B cell (primary cell): ENCODE measurements around the gene STAP1. TPM values are rescaled to one million over a fixed set of nuclear protein-coding genes. Genes with fewer than 3 reads are reported as not detected.

ENCODE experiments used
- ATAC-seq: fragments of 200-7000 bp; cut with Tn5 transposase; one replicate; pipeline ENCODE4 v1.10.0; 2021; ENCODE audit warnings: low read depth, mild to moderate bottlenecking, moderate number of reproducible peaks, moderate library complexity
- CTCF ChIA-PET: fragments of 350-600 bp; sonication (Branson Sonifier 250); formaldehyde crosslinking; loops from one replicate; lab custom pipeline; 2021; ENCODE audit warnings: antibody characterized with exemption, inconsistent platforms; lab: Charles Lee
- POLR2A ChIA-PET: fragments of 350-600 bp; sonication (Branson Sonifier 250); formaldehyde crosslinking; loops from one replicate; lab custom pipeline; 2021; ENCODE audit warnings: antibody characterized with exemption; lab: Charles Lee
- DNase-seq: peaks from one replicate; pipeline ENCODE4 v3.0.0; 2013
- H2AFZ ChIP-seq: 2 replicates; pipeline ENCODE4 v1.6.1; 2012; ENCODE audit warnings: mild to moderate bottlenecking, low read depth, low read length; ENCODE audit not compliant: insufficient read depth, poor library complexity, severe bottlenecking
- H3K27ac ChIP-seq, 2 donors: 1 replicate in 1 of 2; 2 replicates in 1 of 2; pipeline ENCODE4 v1.5.1; 2012 to 2013; ENCODE audit warnings: low read length in 2 of 2, mild to moderate bottlenecking in 2 of 2, moderate library complexity in 1 of 2
- H3K27me3 ChIP-seq, 4 experiments: fragments of 200-600 bp in 1 of 4; sonication (generic) in 1 of 4; replicated peaks in 1 of 4; 1 replicate in 2 of 4; 2 replicates in 2 of 4; pipeline versions ENCODE4 v1.6.1 to v1.7.0; 2013 to 2016; ENCODE audit warnings: low read length in 3 of 4, mild to moderate bottlenecking in 2 of 4, mixed read lengths in 1 of 4, moderate library complexity in 1 of 4; ENCODE audit not compliant: insufficient read depth in 4 of 4, control insufficient read depth in 3 of 4; ENCODE audit errors: control extremely low read depth in 1 of 4
- H3K36me3 ChIP-seq, 2 experiments: replicated peaks in 1 of 2; 1 replicate in 1 of 2; 2 replicates in 1 of 2; pipeline versions ENCODE4 v1.6.1 to v1.7.1; 2013; ENCODE audit warnings: low read length in 1 of 2; ENCODE audit not compliant: insufficient read depth in 2 of 2, control insufficient read depth in 1 of 2; ENCODE audit errors: control extremely low read depth in 1 of 2, extremely low read depth in 1 of 2
- H3K4me1 ChIP-seq, 2 donors: fragments of 200-600 bp in 1 of 2; sonication (generic) in 1 of 2; 1 replicate in 1 of 2; 2 replicates in 1 of 2; pipeline versions ENCODE4 v1.5.1 to v1.6.1; 2013 to 2017; ENCODE audit warnings: low read length in 2 of 2; ENCODE audit not compliant: control insufficient read depth in 2 of 2, insufficient read depth in 2 of 2
- H3K4me2 ChIP-seq: replicated peaks from 2 replicates; pipeline ENCODE3; 2012; ENCODE audit warnings: mild to moderate bottlenecking, low read depth, low read length; ENCODE audit not compliant: poor library complexity, severe bottlenecking
- H3K4me3 ChIP-seq, 5 experiments: fragments of 200-600 bp in 1 of 5; sonication (generic) in 1 of 5; 1 replicate in 3 of 5; 2 replicates in 2 of 5; pipeline versions ENCODE4 v1.5.1 to v1.7.0; 2011 to 2016; ENCODE audit warnings: low read length in 4 of 5, mild to moderate bottlenecking in 4 of 5, low read depth in 2 of 5, control low read depth in 1 of 5, moderate library complexity in 1 of 5; ENCODE audit not compliant: insufficient read depth in 1 of 5; ENCODE audit errors: control extremely low read depth in 1 of 5, extremely low read depth in 1 of 5
- H3K79me2 ChIP-seq: fragments of 200-600 bp; sonication (generic); one replicate; pipeline ENCODE4 v1.6.0; 2016; ENCODE audit warnings: low read length; ENCODE audit not compliant: control insufficient read depth, insufficient read depth
- H3K9ac ChIP-seq: fragments of 200-600 bp; sonication (generic); 2 replicates; pipeline ENCODE4 v1.6.1; 2017; ENCODE audit warnings: mild to moderate bottlenecking, low read length, moderate library complexity
- H3K9me3 ChIP-seq, 3 donors: one replicate each; pipeline versions ENCODE4 v1.6.1 to v1.7.1; 2013; ENCODE audit warnings: low read length in 2 of 3; ENCODE audit not compliant: control insufficient read depth in 2 of 3, insufficient read depth in 1 of 3; ENCODE audit errors: control extremely low read depth in 1 of 3
- H4K20me1 ChIP-seq: 2 replicates; pipeline ENCODE4 v1.6.0; 2012; ENCODE audit warnings: mild to moderate bottlenecking, low read length; ENCODE audit not compliant: insufficient read depth, control insufficient read depth, poor library complexity, severe bottlenecking
- H3K27ac Mint-ChIP-seq: one replicate; pipeline ENCODE4 v1.8.0; 2021; ENCODE audit warnings: mixed read lengths
- H3K27me3 Mint-ChIP-seq: one replicate; pipeline ENCODE4 v1.8.0; 2021; ENCODE audit warnings: mixed read lengths
- H3K4me1 Mint-ChIP-seq: one replicate; pipeline ENCODE4 v1.8.0; 2021; ENCODE audit warnings: mixed read lengths
- H3K4me3 Mint-ChIP-seq: one replicate; pipeline ENCODE4 v1.8.0; 2021; ENCODE audit warnings: mixed read lengths
- H3K9me3 Mint-ChIP-seq: one replicate; pipeline ENCODE4 v1.8.0; 2022; ENCODE audit warnings: mixed read lengths; ENCODE audit not compliant: insufficient read depth
- CTCF ChIP-seq: fragments of 200-600 bp; IDR thresholded peaks from one replicate; pipeline ENCODE4 v1.8.0; 2022; ENCODE audit warnings: antibody characterized with exemption, mild to moderate bottlenecking
- EZH2 ChIP-seq: IDR thresholded peaks from 2 replicates; pipeline ENCODE4 v1.6.1; 2012; ENCODE audit warnings: borderline replicate concordance, low read depth, mild to moderate bottlenecking, moderate library complexity, low read length; ENCODE audit not compliant: insufficient read depth, poor library complexity, severe bottlenecking
- WGBS: methylation state at CpG from one replicate; pipeline ENCODE4 v1.1.5; 2013; ENCODE audit warnings: missing lambda C conversion rate; ENCODE audit not compliant: insufficient coverage; 5-methylcytosine and 5-hydroxymethylcytosine counted together
- intact Hi-C: fragments of 100-400 bp; cut with micrococcal nuclease; formaldehyde crosslinking; loops from one replicate; pipeline ENCODE4 v1.10.0; 2022
- polyA plus RNA-seq: library from polyadenylated mRNA; depleted of rRNA; stranded (reverse); fragments of >200 nt; gene quantifications from 2 replicates; pipeline ENCODE4 v1.2.3, GENCODE V29; 2012
- total RNA-seq, 2 donors: library from RNA; stranded (reverse); fragments of 120-200 nt in 1 of 2; gene quantifications; 1 replicate in 1 of 2; 2 replicates in 1 of 2; pipeline versions ENCODE4 v1.2.3 to v1.2.4, GENCODE V29; 2013 to 2022

Gene STAP1
- total and polyA plus RNA-seq, 2 donors (not counting 1 experiment from before 2014, with no cell fraction given): 52.6 to 63.0 TPM

- Mint-ChIP-seq H3K27ac (peak overlapping the region; percentile 46), H3K4me3 (no peak overlapping the region), H3K27me3 (no peaks in the 10 kb centered on the region), H3K9me3 (peaks cover 2% of the 10 kb centered on the region), H3K4me1 (peaks cover 71% of the 10 kb centered on the region)
- intact Hi-C loops: no loop called here
- ATAC-seq: no peak
- H3K4me3 ChIP-seq: no peak overlapping the region
- peaks cover 46 to 65% of the 10 kb centered on the region in 2 donors for H3K4me1 ChIP-seq
- H3K9ac ChIP-seq: no peak overlapping the region
- H3K36me3 ChIP-seq: peaks cover 6 to 9% of the 10 kb centered on the region in 2 experiments
- no peak overlapping the region for H2AFZ ChIP-seq
- DNase-seq: no peak
- peaks cover 95% of the 10 kb centered on the region for H3K79me2 ChIP-seq
- ChIA-PET POLR2A (no interaction called here), CTCF (interaction anchor here (1.1 kb wide), 1 partner anchor 12 kb away, joined by 3 read pairs; no protein-coding TSS in a partner anchor)
- no peaks in the 10 kb centered on the region for H3K27me3 ChIP-seq
- peak overlapping the region in 1 of 2 donors; percentile 65 for H3K27ac ChIP-seq
- H3K9me3 ChIP-seq: peaks cover 0 to 13% (median 0%) of the 10 kb centered on the region in 3 donors
- TF ChIP-seq CTCF: no peak
- no peak for TF ChIP-seq EZH2
- peaks cover 13% of the 10 kb centered on the region for H4K20me1 ChIP-seq
- peak overlapping the region; percentile 18 for H3K4me2 ChIP-seq
These were observed 6.8 kb downstream of the STAP1 start for GRCh38 chr4:67565284-67565683.

- H3K27me3 ChIP-seq: no peaks in the 10 kb centered on the region
- ChIA-PET POLR2A (no interaction called here), CTCF (no interaction called here)
- Mint-ChIP-seq H3K9me3 (peaks cover 2% of the 10 kb centered on the region), H3K27ac (peak overlapping the region; percentile 32), H3K4me3 (no peak overlapping the region), H3K4me1 (peaks cover 69% of the 10 kb centered on the region), H3K27me3 (no peaks in the 10 kb centered on the region)
- H3K27ac ChIP-seq: peak overlapping the region in 1 of 2 donors; percentile 65
- peaks cover 6 to 15% of the 10 kb centered on the region in 2 experiments for H3K36me3 ChIP-seq
- peaks cover 93% of the 10 kb centered on the region for H3K79me2 ChIP-seq
- peaks cover 0 to 13% (median 0%) of the 10 kb centered on the region in 3 donors for H3K9me3 ChIP-seq
- H3K4me2 ChIP-seq: no peak overlapping the region
- DNase-seq (no peak), ATAC-seq (no peak)
- no peak overlapping the region for H3K4me3 ChIP-seq
- H3K9ac ChIP-seq: no peak overlapping the region
- TF ChIP-seq CTCF: no peak
- no peak for TF ChIP-seq EZH2
- H4K20me1 ChIP-seq: peaks cover 11% of the 10 kb centered on the region
- 100% methylated on average over 3 of the region's 3 CpGs for WGBS
- intact Hi-C loops: no loop called here
- H3K4me1 ChIP-seq: peaks cover 36 to 56% of the 10 kb centered on the region in 2 donors
- no peak overlapping the region for H2AFZ ChIP-seq
These were observed 7.8 kb downstream of the STAP1 start for GRCh38 chr4:67566335-67566734.
